Measurements from ENCODE around the gene NPRL2.

The NPRL2 gene

GRCh38 chr3:50341996-50342650 lies 8.5 kb downstream of the NPRL2 start:
- TF ChIP-seq CTCF (IDR thresholded peaks at IDR 0.05; ENCODE audit: low read depth, low read length): no peak
- no peak overlapping the region for H3K4me3 ChIP-seq (ENCODE audit: low read depth, low read length)
- DNase-seq (ENCODE audit: low read depth, low spot score): no peak
- in situ Hi-C loops (cut with HindIII; ENCODE audit: low sequenced_read_pairs): no loop called here

- TF ChIP-seq CTCF (IDR thresholded peaks at IDR 0.05; ENCODE audit: low read depth, low read length): no peak
- no peak for DNase-seq (ENCODE audit: low read depth, low spot score)
Observed at GRCh38 chr3:50341537-50341936, 9.0 kb downstream of the NPRL2 start.

GRCh38 chr3:50340448-50341329 lies 9.9 kb downstream of the NPRL2 start, which contains the start of gene RASSF1:
Gene RASSF1, minus strand, starts transcription at chr3:50340836. Its CDS starts 31 bp downstream, at chr3:50340805.
- in situ Hi-C loops (cut with HindIII; ENCODE audit: low sequenced_read_pairs): no loop called here
- H3K4me3 ChIP-seq (ENCODE audit: low read depth, low read length): peak within 1 kb of the TSS; percentile 31
- TF ChIP-seq CTCF (IDR thresholded peaks at IDR 0.05; ENCODE audit: low read depth, low read length): no peak
- no peak for DNase-seq (ENCODE audit: low read depth, low spot score)

More at GRCh38 chr3:50341537-50341936, 9.0 kb downstream of the NPRL2 start:
- in situ Hi-C loops (cut with HindIII; ENCODE audit: low sequenced_read_pairs): no loop called here
- H3K4me3 ChIP-seq (ENCODE audit: low read depth, low read length): peak overlapping the region; percentile 31

GRCh38 chr3:50340147-50340447 lies 10.5 kb downstream of the NPRL2 start:
- DNase-seq (ENCODE audit: low read depth, low spot score): no peak
- in situ Hi-C loops (cut with HindIII; ENCODE audit: low sequenced_read_pairs): no loop called here
- H3K4me3 ChIP-seq (ENCODE audit: low read depth, low read length): peak overlapping the region; percentile 31
- TF ChIP-seq CTCF (IDR thresholded peaks at IDR 0.05; ENCODE audit: low read depth, low read length): no peak

GRCh38 chr3:50339485-50340146 lies 11.0 kb downstream of the NPRL2 start:
- H3K4me3 ChIP-seq (ENCODE audit: low read depth, low read length): peak overlapping the region; percentile 31
- no peak for TF ChIP-seq CTCF (IDR thresholded peaks at IDR 0.05; ENCODE audit: low read depth, low read length)
- in situ Hi-C loops (cut with HindIII; ENCODE audit: low sequenced_read_pairs): no loop called here
- DNase-seq (ENCODE audit: low read depth, low spot score): peak; percentile 22

- H3K4me3 ChIP-seq (ENCODE audit: low read depth, low read length): no peak overlapping the region
- in situ Hi-C loops (cut with HindIII; ENCODE audit: low sequenced_read_pairs): no loop called here
- no peak for DNase-seq (ENCODE audit: low read depth, low spot score)
Observed at GRCh38 chr3:50338965-50339364, 11.6 kb downstream of the NPRL2 start.

More at GRCh38 chr3:50338965-50339364, 11.6 kb downstream of the NPRL2 start:
- TF ChIP-seq CTCF (IDR thresholded peaks at IDR 0.05; ENCODE audit: low read depth, low read length): no peak

Data from astrocyte of the spinal cord (primary cell).